ENCODE results near the gene ATXN7L1.
"Not testable (repeated sequence)": the region's sequence is repeated elsewhere in the genome, so short reads cannot be mapped to it uniquely, and the experiment has no call there.

Gene ATXN7L1

DNA sequence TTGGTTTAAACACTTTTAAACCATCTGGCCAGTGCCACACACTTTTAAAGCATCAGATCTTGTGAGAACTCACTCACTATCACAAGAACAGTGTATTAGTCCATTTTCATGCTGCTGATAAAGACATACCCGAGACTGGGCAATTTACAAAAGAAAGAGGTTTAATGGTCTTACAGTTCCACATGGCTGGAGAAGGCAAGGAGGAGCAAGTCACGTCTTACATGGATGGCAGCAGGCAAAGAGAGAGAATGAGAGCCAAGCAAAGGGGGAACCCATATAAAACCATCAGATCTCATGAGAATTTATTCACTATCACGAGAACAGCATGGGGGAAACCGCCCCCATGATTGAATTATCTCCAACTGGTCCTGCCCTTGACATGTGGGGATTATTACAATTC, 165.7 kb downstream of the ATXN7L1 start:
- DNase-seq; H3K27ac Mint-ChIP-seq; ATAC-seq (replicated peaks); H3K36me3 Mint-ChIP-seq (ENCODE audit: insufficient read depth); H3K4me3 Mint-ChIP-seq; H3K27me3 Mint-ChIP-seq: not testable (repeated sequence)
- Mint-ChIP-seq H3K4me1 (ENCODE audit: low read depth in 2 of 2) (peaks cover 13 to 21% of the 10 kb centered on the region in 2 donors), H3K9me3 (peaks cover 10 to 23% of the 10 kb centered on the region in 2 donors)

GRCh38 chr7:105708763-105709080, 167.7 kb downstream of the ATXN7L1 start:
- no peak for DNase-seq
- H3K27me3 Mint-ChIP-seq = no peaks in the 10 kb centered on the region
- peak overlapping the region in 1 of 2 donors; percentile 52 for H3K27ac Mint-ChIP-seq

DNA sequence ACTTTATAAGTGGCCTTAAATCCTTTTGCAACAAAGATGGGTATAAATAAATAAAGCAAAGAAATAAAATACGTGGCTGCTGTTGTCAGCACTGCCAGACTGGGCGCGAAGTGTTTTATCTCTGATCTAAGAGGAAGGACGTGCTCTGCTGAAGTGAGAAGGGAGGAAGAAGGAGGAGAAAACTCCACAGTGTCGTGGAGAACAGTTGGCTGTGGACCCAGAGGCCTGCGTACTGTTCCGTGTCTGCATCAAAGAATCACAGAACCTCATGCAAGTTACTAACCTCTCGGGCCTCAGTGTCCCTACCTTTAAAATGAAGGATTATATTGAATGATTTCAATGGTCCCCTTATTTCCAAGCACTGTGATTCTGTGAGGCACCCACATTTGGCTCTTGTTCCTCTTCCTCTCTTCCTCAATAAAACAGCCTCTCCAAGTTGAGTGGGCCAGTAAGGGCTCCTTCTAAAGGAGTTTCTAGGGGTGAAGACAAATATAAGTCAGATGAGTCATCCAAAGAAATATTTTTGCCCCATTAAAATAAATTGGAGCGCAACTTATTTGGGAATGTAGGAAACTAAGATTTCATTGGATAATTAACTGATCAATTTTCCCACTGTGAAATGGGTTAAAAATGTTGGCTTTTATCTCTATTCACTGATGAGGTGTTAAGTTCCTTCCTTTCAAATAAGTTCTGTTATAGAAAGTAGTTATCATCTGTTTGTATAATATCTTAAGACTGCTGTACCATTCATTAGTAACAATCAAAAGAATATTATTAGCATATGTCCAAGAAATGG, 168.2 kb downstream of the ATXN7L1 start:
- Mint-ChIP-seq H3K27ac (peak overlapping the region; percentile 52 to 57), H3K4me1 (ENCODE audit: low read depth in 2 of 2) (peaks cover 13 to 21% of the 10 kb centered on the region in 2 donors), H3K36me3 (ENCODE audit: insufficient read depth) (peaks cover 6% of the 10 kb centered on the region), H3K9me3 (peaks cover 10 to 23% of the 10 kb centered on the region in 2 donors), H3K27me3 (no peaks in the 10 kb centered on the region), H3K4me3 (peak overlapping the region; percentile 9 to 33)
- DNase-seq (no peak), ATAC-seq (replicated peaks) (peak; percentile 86)

More at GRCh38 chr7:105708763-105709080, 167.7 kb downstream of the ATXN7L1 start:
- peaks cover 6% of the 10 kb centered on the region for H3K36me3 Mint-ChIP-seq (ENCODE audit: insufficient read depth)
- peaks cover 10 to 23% of the 10 kb centered on the region in 2 donors for H3K9me3 Mint-ChIP-seq
- H3K4me1 Mint-ChIP-seq (ENCODE audit: low read depth in 2 of 2) = peaks cover 13 to 21% of the 10 kb centered on the region in 2 donors
- no peak for ATAC-seq (replicated peaks)
- H3K4me3 Mint-ChIP-seq = no peak overlapping the region

DNA sequence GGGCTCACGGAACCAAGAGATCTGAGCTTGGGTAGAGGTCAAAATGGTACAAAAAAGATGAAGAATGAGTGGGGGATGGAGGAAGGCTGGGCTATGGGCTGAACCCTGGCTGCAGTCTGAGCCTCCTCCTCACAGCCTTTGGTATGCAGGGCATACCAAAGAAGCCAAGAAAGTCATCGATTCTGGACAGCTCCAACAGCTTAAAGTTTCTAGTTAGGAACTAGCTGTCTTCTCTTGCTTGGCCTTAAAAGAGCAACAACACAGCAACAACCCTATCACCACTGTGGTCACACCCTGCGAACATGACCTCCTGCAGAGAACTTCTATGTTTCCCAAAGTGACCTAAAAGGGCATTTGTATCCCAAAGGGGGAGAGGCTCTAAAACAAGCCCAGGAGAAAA, 169.0 kb downstream of the ATXN7L1 start:
- peak overlapping the region; percentile 9 to 33 for H3K4me3 Mint-ChIP-seq
- ATAC-seq (replicated peaks) (peak; percentile 14), DNase-seq (no peak)
- H3K9me3 Mint-ChIP-seq = peaks cover 5 to 16% of the 10 kb centered on the region in 2 donors
- peaks cover 13 to 21% of the 10 kb centered on the region in 2 donors for H3K4me1 Mint-ChIP-seq (ENCODE audit: low read depth in 2 of 2)
- peaks cover 6% of the 10 kb centered on the region for H3K36me3 Mint-ChIP-seq (ENCODE audit: insufficient read depth)
- no peaks in the 10 kb centered on the region for H3K27me3 Mint-ChIP-seq
- H3K27ac Mint-ChIP-seq = peak overlapping the region; percentile 4 to 52

DNA sequence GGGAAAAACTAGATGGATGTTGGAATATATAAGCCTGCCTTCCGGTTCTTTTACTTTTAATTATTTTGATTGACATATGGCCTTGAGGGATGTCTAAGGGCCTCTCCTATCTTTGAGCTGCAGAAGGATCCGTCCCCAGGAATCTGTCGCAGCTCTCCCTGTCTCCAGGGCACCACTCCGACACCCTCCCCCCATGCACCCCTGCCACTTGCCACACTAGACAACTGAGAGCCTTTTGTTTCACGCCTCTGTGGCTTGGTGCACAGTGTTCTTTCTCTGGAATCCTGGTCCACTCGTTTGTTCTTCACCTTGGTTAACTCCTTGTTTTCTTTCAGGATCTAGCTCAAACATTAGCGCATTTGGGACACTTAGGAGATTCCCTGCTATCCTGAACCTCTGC, 171.0 kb downstream of the ATXN7L1 start:
- ATAC-seq (replicated peaks) = no peak
- H3K4me3 Mint-ChIP-seq = no peak overlapping the region
- no peak for DNase-seq
- peaks cover 2 to 7% of the 10 kb centered on the region in 2 donors for H3K9me3 Mint-ChIP-seq
- H3K27me3 Mint-ChIP-seq = no peaks in the 10 kb centered on the region
- no peaks in the 10 kb centered on the region for H3K36me3 Mint-ChIP-seq (ENCODE audit: insufficient read depth)
- peaks cover 13 to 21% of the 10 kb centered on the region in 2 donors for H3K4me1 Mint-ChIP-seq (ENCODE audit: low read depth in 2 of 2)
- H3K27ac Mint-ChIP-seq = no peak overlapping the region

DNA sequence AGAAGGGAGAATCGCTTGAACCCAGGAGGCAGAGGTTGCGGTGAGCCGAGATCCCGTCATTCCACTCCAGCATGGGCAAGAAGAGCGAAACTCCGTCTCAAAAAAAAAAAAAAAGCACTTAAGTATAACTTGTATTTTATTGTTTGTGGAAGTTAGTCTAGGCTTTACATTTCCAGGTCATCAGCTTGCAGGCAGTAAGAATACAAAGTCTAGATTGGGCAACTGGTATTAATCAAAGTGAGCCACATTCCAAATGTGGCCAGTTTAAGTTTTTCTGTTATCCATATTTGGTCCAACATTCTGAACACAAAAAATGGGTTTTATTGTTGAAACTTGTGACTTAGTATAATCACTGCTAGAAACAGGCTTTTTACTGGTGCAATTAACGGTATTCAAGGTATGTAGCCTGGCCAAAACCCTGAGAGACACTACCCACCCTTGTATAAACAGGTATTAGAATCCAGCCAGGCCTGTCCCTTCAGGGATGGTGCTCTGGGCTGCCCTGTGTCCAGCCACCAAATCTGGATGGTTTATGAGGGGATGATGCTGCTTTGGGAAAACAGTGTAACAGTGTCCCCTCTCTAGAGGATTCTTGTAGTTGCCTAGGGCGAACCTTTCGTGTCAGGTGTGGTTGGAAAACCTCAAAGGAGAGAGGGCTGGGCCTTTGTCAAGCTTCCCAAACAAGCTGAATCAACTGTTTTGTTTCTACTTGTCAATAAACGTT, 173.0 kb downstream of the ATXN7L1 start:
- Mint-ChIP-seq H3K9me3 (no peaks in the 10 kb centered on the region), H3K27me3 (no peaks in the 10 kb centered on the region), H3K4me1 (ENCODE audit: low read depth in 2 of 2) (peaks cover 13 to 14% of the 10 kb centered on the region in 2 donors), H3K36me3 (ENCODE audit: insufficient read depth) (peaks cover 2% of the 10 kb centered on the region), H3K4me3 (no peak overlapping the region), H3K27ac (no peak overlapping the region)
- DNase-seq (no peak), ATAC-seq (replicated peaks) (no peak)

DNA sequence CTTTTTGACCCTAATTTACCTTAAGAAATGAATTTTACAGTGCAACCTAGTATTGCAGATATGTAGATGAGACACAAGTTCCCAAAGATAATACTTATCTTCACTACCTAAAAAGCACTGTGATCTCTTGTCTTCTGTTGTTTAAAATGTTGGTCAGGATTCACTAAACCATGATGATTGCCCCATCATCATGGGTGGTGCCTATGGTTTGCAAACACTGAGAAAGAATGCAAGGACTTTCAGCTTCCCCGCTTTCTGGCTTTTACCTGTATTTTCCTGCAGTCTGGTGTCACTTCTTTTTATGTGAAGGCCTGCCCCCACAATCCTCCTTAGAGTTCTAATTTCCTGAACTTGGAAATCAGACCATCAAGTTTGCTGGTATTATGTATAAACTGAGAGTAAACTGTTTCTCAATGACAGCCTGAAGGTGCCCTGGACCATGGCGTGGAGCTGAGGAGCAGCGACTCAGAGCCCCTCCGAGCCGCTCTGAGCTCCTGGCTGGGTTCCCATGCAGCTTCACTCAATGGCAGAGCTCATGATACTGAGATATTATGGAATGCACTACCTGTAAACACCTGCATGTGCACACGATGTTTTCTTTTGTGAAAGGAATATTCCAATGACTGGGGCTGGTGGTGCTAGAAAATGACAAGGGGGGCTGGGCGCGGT, 176.7 kb downstream of the ATXN7L1 start:
- DNase-seq (no peak), ATAC-seq (replicated peaks) (no peak)
- Mint-ChIP-seq H3K27me3 (no peaks in the 10 kb centered on the region), H3K4me3 (no peak overlapping the region), H3K9me3 (no peaks in the 10 kb centered on the region), H3K27ac (no peak overlapping the region), H3K36me3 (ENCODE audit: insufficient read depth) (peaks cover 2% of the 10 kb centered on the region), H3K4me1 (ENCODE audit: low read depth in 2 of 2) (peaks cover 0 to 3% of the 10 kb centered on the region in 2 donors)

DNA sequence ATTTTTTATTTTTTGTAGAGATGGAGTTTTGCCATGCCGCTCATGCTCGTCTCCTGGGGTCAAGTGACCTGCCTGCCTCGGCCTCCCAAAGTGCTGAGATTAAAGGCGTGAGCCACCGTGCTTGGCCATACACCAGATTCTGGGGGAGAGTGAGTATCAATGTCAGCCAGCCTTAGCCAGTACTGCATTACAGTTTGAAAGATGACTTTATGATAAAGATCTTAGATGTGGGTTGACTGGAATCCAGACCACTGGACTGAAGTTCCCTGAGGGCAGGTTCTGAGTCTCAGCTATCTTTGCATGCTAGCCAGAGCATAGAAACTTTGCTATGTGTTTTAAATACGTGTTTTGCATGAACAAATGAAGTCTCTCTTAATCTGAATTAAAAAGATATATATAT, 177.9 kb downstream of the ATXN7L1 start:
- Mint-ChIP-seq H3K36me3 (ENCODE audit: insufficient read depth) (peaks cover 2% of the 10 kb centered on the region), H3K4me3 (no peak overlapping the region), H3K27ac (no peak overlapping the region), H3K4me1 (ENCODE audit: low read depth in 2 of 2) (peaks cover 5 to 6% of the 10 kb centered on the region in 2 donors), H3K27me3 (no peaks in the 10 kb centered on the region), H3K9me3 (no peaks in the 10 kb centered on the region)
- DNase-seq (no peak), ATAC-seq (replicated peaks) (no peak)

DNA sequence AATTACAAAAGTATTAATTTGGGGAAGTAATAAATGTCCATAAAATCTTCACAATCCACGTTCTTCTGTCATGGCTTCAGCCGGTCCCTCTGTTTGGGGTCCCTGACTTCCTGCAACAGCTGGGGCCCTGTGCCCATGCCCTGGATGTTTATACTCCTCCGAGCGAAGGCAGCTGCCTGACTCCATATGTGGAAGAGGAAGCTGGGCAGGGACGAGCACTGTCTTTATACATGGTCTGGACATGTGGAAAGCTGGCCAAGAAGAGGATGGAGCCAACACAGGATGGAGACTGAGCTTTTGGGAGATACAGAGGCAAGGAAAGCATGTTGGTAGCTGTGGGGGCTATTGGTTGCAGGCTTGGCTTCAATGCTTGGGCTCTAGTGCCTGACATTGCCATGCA, 178.6 kb downstream of the ATXN7L1 start:
- ATAC-seq (replicated peaks) = no peak
- H3K9me3 Mint-ChIP-seq = no peaks in the 10 kb centered on the region

GRCh38 chr7:105697169-105697568, 179.2 kb downstream of the ATXN7L1 start:
- H3K4me1 Mint-ChIP-seq (ENCODE audit: low read depth in 2 of 2) = peaks cover 15% of the 10 kb centered on the region in 2 donors
- H3K36me3 Mint-ChIP-seq (ENCODE audit: insufficient read depth); H3K27ac Mint-ChIP-seq; H3K27me3 Mint-ChIP-seq; H3K4me3 Mint-ChIP-seq; DNase-seq; ATAC-seq (replicated peaks); H3K9me3 Mint-ChIP-seq: not testable (repeated sequence)

More for the DNA sequence above, 178.6 kb downstream of the ATXN7L1 start:
- peaks cover 2% of the 10 kb centered on the region for H3K36me3 Mint-ChIP-seq (ENCODE audit: insufficient read depth)
- H3K4me1 Mint-ChIP-seq (ENCODE audit: low read depth in 2 of 2) = peaks cover 10 to 12% of the 10 kb centered on the region in 2 donors
- no peak overlapping the region for H3K4me3 Mint-ChIP-seq
- DNase-seq = no peak
- H3K27ac Mint-ChIP-seq = no peak overlapping the region
- no peaks in the 10 kb centered on the region for H3K27me3 Mint-ChIP-seq

- Mint-ChIP-seq H3K4me1 (ENCODE audit: low read depth in 2 of 2) (peaks cover 25 to 36% of the 10 kb centered on the region in 2 donors), H3K36me3 (ENCODE audit: insufficient read depth) (peaks cover 18% of the 10 kb centered on the region), H3K27ac (peak overlapping the region; percentile 96 to 98), H3K4me3 (peak overlapping the region; percentile 44 to 64), H3K9me3 (no peaks in the 10 kb centered on the region), H3K27me3 (no peaks in the 10 kb centered on the region)
- DNase-seq (no peak), ATAC-seq (replicated peaks) (no peak)
Measured at GRCh38 chr7:105693576-105693975, 182.8 kb downstream of the ATXN7L1 start.

GRCh38 chr7:105691680-105692564, 184.5 kb downstream of the ATXN7L1 start:
- peaks cover 25 to 36% of the 10 kb centered on the region in 2 donors for H3K4me1 Mint-ChIP-seq (ENCODE audit: low read depth in 2 of 2)
- H3K36me3 Mint-ChIP-seq (ENCODE audit: insufficient read depth) = peaks cover 18% of the 10 kb centered on the region
- no peaks in the 10 kb centered on the region for H3K9me3 Mint-ChIP-seq
- no peaks in the 10 kb centered on the region for H3K27me3 Mint-ChIP-seq
- peak; percentile 72 to 79 (median 77) for DNase-seq
- peak; percentile 82 for ATAC-seq (replicated peaks)
- peak overlapping the region; percentile 96 to 98 for H3K27ac Mint-ChIP-seq
- H3K4me3 Mint-ChIP-seq = peak overlapping the region; percentile 88 to 94
